AG10803 (cell line): ENCODE data around the gene ANKZF1.
A peak's percentile ranks its signal among the peaks of the same experiment; 100 is the strongest.
"Not testable (repeated sequence)": the region's sequence is repeated elsewhere in the genome, so short reads cannot be mapped to it uniquely, and the experiment has no call there.

Experiments
- DNase-seq: peaks from one replicate; pipeline ENCODE4 v3.0.0; 2010; ENCODE audit warnings: low read depth
- H3K4me3 ChIP-seq: 2 replicates; pipeline ENCODE4 v1.5.1; 2011; ENCODE audit warnings: mild to moderate bottlenecking, low read length, control low read depth
- TF ChIP-seq, protein P1 (sequence below): conservative IDR thresholded peaks from 2 replicates; pipeline ENCODE4 v1.5.1; 2011; ENCODE audit warnings: mild to moderate bottlenecking, low read length, control low read depth, inconsistent platforms

Gene ANKZF1

GRCh38 chr2:219252900-219253752 is 23.5 kb downstream of the ANKZF1 start, which contains the start of gene TUBA4B:
TUBA4B (plus strand) TSS chr2:219253243; CDS start chr2:219253408, 165 bp downstream.
- TF ChIP-seq, protein P1, sequence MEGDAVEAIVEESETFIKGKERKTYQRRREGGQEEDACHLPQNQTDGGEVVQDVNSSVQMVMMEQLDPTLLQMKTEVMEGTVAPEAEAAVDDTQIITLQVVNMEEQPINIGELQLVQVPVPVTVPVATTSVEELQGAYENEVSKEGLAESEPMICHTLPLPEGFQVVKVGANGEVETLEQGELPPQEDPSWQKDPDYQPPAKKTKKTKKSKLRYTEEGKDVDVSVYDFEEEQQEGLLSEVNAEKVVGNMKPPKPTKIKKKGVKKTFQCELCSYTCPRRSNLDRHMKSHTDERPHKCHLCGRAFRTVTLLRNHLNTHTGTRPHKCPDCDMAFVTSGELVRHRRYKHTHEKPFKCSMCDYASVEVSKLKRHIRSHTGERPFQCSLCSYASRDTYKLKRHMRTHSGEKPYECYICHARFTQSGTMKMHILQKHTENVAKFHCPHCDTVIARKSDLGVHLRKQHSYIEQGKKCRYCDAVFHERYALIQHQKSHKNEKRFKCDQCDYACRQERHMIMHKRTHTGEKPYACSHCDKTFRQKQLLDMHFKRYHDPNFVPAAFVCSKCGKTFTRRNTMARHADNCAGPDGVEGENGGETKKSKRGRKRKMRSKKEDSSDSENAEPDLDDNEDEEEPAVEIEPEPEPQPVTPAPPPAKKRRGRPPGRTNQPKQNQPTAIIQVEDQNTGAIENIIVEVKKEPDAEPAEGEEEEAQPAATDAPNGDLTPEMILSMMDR = no peak
- no peak for DNase-seq
- peak within 1 kb of the TSS; percentile 67 for H3K4me3 ChIP-seq

- H3K4me3 ChIP-seq = peak within 1 kb of the TSS; percentile 67
- DNase-seq = peak; percentile 53
- TF ChIP-seq, protein P1 = no peak
These were observed 24.4 kb downstream of the ANKZF1 start, which contains the start of gene TUBA4A for GRCh38 chr2:219253753-219254589. TUBA4A (minus strand) TSS chr2:219253918; CDS start chr2:219253858, 60 bp downstream.

DNA sequence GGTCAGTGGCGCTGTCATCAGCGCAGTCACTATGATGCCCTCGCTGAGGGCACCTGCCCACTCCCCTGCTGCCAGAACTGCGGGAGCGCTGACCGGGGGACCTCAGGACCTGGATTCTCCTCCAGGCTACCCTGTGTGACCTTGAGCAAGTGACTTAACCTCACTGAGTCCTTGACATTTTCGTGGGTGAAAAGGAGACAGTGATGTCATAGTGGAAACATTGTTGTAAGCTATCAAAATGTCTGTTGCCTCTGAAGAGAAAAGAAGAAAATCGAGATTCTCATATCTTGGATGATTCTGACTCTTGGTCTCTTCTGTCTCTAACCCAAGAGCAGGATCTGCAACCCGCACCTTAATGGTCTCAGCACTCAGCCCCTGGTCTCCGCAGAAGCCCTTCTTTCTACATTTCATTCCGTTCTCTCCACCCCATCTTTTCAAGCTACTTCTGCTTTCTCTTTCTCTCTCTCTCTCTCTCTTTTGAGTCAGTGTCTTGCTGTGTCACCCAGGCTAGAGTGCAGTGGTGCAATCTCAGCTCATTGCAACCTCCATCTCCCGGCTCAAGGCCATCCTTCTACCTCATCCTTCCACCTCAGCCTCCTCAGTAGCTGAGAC is 25.1 kb downstream of the ANKZF1 start:
- TF ChIP-seq, protein P1 = no peak
- DNase-seq = no peak
- peak overlapping the region; percentile 67 for H3K4me3 ChIP-seq

DNA sequence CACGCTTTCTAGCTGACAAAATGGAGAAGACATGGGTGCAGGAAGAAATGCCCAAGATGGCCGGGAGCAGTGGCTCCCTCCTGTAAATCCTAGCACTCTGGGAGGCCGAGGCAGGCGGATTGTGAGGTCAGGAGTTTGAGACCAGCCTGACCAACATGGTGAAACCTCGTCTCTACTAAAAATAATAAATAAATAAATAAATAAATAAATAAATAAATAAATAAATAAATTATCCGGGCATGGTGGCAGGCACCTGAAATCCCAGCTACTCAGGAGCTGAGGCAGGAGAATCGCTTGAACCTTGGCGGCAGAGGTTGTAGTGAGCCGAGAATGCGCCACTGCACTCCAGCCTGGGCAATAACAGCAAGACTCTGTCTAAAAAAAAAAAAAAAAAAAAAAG is 29.3 kb downstream of the ANKZF1 start:
- H3K4me3 ChIP-seq, DNase-seq: not testable (repeated sequence)

DNA sequence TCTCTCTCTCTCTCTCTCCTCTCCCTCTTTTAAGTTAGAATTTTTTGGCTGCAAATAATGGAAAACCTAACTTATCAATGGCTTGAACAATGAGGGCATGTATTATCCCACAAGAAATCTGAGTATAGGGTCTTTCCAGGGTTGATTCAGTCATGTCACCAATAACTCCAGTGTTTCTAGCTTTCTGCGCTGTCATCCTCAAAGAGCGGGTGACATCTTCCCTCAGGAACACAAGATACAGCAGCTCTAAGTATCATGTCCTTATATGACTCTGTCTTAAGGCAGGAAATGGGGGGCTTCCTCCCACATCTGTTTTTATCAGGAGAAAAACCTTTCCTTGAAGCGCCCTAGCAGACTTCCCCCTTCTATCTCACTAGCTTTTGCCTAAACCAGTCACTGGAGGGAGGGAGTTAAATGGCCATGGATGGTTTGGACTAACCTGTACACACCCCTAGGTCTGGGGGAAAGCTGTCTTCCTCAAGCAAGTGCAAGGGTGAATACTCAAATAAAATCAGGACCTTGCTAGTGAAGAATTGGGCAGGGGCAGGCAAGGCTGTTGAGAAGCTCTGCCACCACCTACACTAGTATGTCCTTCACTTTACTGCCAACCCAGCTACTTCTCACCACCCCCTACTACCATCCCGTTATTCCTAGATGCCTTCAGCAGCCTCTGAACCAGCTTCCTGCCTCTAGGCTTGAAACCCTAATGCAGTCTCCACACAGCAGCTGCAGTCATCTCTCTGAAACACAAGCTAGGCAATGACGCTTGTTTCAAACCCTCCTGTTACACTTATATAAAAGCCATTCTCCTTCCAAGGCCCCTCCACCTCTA is 31.6 kb downstream of the ANKZF1 start:
- H3K4me3 ChIP-seq = no peak overlapping the region
- TF ChIP-seq, protein P1 = no peak
- no peak for DNase-seq

GRCh38 chr2:219266232-219266631 is 36.6 kb downstream of the ANKZF1 start:
- TF ChIP-seq, protein P1 = no peak
- DNase-seq = no peak

More at GRCh38 chr2:219266232-219266631, 36.6 kb downstream of the ANKZF1 start:
- no peak overlapping the region for H3K4me3 ChIP-seq
